ENCODE results near the gene LIPJ.

LIPJ gene

GRCh38 chr10:88586462-88586861 is at the start of gene LIPJ:
Gene LIPJ, plus strand, starts transcription at chr10:88586762. Its CDS starts 3,926 bp downstream, at chr10:88590688.
- DNase-seq, result no peak

GRCh38 chr10:88537322-88537721 is 49.2 kb upstream of the LIPJ start:
- DNase-seq, result no peak

- no peak for DNase-seq
Observed at GRCh38 chr10:88538048-88538447, 48.5 kb upstream of the LIPJ start.

DNA sequence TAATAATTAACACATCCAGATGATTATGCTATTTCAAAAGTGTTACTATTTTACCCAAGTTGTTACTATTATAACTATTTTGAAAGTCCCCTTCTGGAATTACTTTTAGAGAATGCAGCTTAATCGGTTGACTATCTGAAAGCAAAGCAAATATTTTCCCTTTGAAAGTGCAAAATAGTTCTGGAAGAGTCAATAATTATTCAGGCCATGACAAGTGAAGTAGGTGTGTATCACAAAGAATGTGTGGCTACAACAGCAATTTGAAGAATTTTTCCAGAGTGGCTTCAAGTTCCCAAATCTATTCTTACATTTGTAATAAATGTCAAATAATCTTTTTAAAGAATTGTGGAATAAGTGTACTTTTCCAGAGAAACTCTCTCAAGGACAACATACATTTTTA is 46.2 kb upstream of the LIPJ start:
- DNase-seq, result no peak

- DNase-seq, result no peak
Observed at GRCh38 chr10:88541116-88541626, 45.4 kb upstream of the LIPJ start.

DNA sequence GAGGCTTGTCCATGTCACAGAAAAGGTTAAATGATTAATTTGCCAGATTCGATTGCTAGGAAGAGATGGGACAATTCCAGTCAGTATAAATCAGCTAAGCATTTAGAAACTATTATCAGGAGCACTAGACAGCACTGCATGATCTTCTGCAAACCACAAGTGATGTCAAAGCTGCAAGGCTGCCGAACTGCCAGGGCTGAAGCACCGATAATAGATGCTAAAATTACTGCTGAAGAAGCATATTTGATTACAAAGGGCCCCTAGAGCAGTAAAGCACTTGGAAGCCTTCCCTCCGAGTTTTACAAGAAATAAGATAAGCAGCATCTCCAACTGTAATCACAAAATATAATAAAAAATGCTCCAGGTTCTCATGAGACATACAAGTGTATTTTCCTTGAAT is 44.0 kb upstream of the LIPJ start:
- DNase-seq, result no peak

DNA sequence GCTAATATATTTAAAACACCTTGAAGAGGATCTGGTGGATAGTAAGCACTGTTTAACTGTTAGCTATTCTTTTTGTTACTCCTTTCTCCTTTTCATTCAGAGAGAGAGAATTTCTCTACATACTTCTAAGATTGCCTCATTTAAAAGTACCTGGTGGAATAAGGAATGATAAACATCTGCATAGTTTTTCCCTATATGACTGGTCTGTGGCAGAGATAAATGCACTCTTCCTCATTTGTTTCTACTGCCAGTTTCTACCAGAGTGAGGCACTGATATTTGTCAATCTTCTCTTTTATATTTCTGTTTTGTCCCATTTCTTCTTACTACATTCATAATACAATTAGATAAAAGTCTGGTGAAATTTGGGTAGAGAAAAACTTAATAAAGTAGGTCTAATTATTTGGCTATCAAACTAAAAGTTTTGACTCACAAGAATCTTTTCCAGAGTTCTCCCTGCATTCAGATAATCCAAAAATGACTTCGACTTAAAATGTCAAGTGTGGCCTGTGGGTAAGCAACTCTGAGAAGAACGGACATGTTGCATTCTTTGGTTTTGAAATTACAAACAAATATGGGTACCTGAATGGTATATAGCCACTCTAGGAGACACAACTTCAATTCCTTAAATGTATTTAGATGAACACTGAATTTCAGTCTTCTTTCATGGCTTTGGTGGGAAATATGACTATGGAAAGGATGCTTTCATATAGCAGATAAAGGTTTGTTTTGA is 42.3 kb upstream of the LIPJ start:
- no peak for DNase-seq

- DNase-seq, result no peak
Observed at GRCh38 chr10:88545359-88545758, 41.2 kb upstream of the LIPJ start.

GRCh38 chr10:88546497-88546896 is 40.1 kb upstream of the LIPJ start:
- DNase-seq, result no peak

DNA sequence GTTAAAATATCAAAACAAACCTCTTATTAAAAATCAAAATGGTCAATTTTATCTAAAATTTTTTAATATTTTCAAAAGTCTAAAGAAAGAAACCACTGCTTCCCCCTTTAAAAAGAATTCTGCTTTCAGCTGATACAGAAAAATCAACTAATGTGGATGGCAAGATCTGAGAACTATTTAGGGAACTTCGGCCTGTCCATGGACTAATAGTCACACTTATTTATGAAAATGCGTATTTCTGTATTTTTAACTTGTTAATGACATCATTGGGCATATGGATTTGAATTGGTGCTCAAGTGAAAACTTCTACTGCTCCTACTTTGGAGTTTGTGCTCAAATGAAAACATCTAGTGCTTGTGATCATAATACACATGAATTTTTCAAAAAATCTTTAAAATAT is 35.3 kb upstream of the LIPJ start:
- DNase-seq, result no peak

- DNase-seq, result peak; percentile 46
Observed at GRCh38 chr10:88553116-88553752, 33.3 kb upstream of the LIPJ start.

- no peak for DNase-seq
Observed at GRCh38 chr10:88555190-88555908, 31.2 kb upstream of the LIPJ start.

- DNase-seq, result no peak
Observed at GRCh38 chr10:88557256-88557655, 29.3 kb upstream of the LIPJ start.

DNA sequence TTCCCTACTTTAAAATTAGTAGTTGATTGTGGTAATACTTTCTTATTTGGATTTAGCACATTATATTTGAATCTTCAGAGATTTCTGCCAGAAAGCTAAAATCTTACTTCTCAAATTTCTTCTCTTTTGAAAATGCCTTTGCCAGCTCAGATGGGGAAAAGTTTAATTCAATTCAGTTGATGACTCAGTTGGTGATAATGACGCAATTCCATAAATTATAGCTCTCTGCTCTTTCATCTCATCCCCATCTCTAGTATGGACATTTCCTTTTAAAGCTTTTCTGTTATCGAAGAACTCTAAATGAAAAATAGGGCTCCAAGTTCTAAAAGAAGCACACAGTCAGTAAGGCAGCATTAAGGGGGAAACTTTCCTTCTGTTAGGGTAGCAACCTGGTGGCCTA is 28.9 kb upstream of the LIPJ start:
- no peak for DNase-seq

DNA sequence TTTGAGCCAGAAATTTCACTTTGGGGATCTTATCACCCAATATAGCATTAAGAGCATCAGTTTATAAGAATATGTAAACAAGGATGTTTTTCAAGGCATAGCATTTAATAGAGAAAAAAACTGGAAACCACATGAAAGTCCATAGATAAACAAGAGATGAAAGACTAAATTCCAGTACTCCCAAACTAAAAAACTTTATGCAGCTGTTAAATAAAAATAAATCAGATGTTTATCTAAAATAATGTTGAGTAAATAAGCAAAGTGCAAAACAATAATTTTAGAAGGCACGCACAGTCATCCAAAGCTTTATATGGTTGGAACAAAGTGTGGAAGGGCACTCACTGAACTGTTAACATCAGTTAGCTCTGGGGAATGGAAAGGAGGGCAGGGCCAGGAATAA is 24.4 kb upstream of the LIPJ start:
- DNase-seq, result no peak

DNA sequence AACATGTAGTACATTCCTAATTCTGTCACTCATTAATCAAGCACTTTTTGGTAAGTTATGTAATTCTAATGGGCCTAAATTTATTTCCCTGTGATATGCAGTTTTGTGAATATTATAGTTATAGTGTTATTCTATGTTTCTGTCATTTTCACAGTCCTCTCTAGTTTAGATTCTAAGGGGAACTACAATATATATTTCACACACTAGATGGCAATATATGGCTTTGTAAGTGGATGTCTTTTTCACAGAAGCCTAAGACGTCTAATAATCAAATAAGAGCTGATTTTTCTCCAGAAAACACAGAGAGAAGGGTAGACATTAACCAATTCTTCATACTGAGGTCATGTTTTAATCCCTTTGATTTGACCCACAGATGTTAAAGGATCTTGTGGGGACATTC is 21.5 kb upstream of the LIPJ start:
- DNase-seq, result no peak

DNA sequence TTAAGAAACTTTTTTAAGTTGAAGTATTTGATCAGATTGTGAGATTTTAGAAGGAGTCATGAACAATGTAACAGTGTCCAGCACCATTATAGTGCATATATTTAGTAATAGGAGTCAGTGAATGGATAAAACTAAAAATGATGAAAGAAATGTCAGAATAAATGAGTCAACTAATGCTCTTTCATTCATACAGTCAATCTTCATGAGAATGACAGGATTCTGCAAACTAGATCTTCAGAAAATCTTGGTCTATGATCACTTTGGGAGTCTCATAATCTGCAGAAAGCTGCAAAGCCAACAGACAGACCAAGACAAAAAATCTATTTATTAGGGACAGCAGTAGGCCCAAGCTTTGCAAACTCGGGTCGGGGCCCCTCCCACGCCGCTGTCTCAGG is 4.2 kb upstream of the LIPJ start:
- no peak for DNase-seq

- peak; percentile 73 for DNase-seq
Observed at GRCh38 chr10:88582806-88583583, 3.6 kb upstream of the LIPJ start, which contains the start of gene RNLS. Gene RNLS, minus strand, starts transcription at chr10:88583318.

DNA sequence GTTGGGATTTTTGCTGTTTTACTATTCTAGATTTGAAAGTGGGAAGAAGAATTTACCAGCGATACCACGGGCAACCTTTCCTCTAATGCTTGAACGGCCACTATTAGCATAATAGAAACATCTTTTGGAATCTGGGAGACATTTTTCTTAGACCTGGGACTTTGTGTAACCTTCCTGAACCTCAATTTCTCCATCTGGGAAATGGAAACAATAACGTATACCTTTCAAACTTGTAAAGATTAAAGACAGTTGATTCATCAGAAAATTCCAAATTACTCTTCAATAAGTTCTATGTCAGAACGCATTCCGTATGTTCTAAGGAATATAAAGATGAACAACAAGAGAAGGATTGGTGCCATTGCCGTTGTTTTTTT is 3.0 kb upstream of the LIPJ start:
- no peak for DNase-seq

DNA sequence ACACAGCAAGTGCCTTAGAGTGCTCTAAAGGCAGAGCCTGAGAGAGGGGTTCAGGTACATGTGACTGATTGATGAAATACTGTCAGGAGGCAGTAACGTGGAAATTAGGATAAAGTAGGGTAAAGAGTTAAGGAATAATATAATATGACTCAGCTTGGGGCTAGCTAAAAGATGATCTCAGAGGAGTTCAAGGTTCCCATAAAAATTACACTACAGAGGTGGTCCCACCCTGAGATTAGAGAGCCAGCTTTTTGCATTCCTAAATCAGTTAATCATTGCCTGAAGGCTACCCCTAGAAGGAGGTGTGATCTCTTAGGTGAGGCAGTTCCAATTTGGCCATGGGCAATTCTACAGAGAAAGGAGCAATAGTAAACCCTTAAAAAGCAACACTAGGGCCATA is 5.8 kb downstream of the LIPJ start:
- DNase-seq, result no peak

- no peak for DNase-seq
Observed at GRCh38 chr10:88592906-88593305, 6.3 kb downstream of the LIPJ start.

DNA sequence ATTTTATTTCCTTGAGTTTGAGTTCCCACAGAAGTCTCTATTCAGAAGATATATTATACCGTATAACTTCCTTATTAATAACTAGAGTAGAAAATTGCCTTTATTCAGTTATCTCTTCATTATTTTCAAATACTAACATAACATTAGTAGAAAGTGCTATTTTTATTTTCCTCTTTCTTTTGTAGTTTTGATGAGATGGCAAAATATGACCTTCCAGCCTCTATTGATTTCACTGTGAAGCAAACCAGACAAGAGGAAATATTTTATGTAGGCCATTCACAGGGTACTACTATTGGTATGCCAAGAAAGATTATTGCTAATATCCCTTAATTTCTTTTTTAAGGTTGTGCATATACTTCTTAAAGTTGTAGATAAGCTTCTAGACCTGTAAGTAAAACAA is 7.9 kb downstream of the LIPJ start:
- DNase-seq, result no peak

- no peak for DNase-seq
Observed at GRCh38 chr10:88598055-88598454, 11.5 kb downstream of the LIPJ start.

Measured in CD4-positive, alpha-beta T cell treated with Interleukin-15 for 1 hour (primary cell).